Measurements from ENCODE around the gene PKP4.
A peak's percentile ranks its signal among the peaks of the same experiment; 100 is the strongest.

DNA sequence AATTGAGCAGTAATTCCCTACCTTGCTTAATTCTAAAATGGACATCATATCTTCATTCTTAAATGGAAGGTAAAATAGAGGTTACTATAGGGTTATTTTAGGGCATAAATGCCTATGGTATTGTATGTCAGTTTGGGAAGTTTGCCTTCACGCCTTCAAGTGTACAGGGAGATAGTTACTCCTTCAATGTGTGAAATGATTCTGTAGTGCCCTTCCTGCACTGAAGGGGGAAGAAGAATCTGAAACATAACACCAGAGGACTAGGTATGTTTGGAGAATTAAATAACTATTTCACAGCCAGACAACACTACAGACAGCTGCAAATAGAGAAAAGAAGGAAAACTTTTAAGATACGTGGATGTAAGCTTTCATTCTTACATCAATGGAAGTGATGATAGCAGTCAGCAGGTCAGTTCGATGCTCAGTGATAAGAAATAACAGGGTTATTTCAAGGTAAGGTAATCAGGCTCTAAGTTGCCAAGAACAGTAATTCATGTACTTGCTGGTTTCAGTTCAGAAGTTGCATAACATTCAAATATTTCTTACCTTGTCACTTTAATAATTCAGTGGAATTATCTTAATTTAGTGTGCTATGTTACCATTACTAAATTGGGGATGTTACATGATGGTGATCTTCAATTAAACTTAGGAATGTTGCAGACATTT, 4.0 kb downstream of the PKP4 start:
- TF ChIP-seq, protein P1, sequence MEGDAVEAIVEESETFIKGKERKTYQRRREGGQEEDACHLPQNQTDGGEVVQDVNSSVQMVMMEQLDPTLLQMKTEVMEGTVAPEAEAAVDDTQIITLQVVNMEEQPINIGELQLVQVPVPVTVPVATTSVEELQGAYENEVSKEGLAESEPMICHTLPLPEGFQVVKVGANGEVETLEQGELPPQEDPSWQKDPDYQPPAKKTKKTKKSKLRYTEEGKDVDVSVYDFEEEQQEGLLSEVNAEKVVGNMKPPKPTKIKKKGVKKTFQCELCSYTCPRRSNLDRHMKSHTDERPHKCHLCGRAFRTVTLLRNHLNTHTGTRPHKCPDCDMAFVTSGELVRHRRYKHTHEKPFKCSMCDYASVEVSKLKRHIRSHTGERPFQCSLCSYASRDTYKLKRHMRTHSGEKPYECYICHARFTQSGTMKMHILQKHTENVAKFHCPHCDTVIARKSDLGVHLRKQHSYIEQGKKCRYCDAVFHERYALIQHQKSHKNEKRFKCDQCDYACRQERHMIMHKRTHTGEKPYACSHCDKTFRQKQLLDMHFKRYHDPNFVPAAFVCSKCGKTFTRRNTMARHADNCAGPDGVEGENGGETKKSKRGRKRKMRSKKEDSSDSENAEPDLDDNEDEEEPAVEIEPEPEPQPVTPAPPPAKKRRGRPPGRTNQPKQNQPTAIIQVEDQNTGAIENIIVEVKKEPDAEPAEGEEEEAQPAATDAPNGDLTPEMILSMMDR (conservative IDR thresholded peaks at IDR 0.05; ENCODE audit: low read depth, low read length): peak; percentile 38; the same call in 1 of the 2 replicates
- TF ChIP-seq EZH2 (IDR thresholded peaks at IDR 0.05; ENCODE audit: borderline replicate concordance, low read depth, low read length, poor library complexity, severe bottlenecking): no peak

Measured in A673 (cell line).